ENCODE measurements around the gene BANK1. TPM values are rescaled to one million over a fixed set of nuclear protein-coding genes. Genes with fewer than 3 reads are reported as not detected.

The BANK1 gene
- total and polyA plus RNA-seq, 4 experiments from 2014 or later, result 0.11 to 4.6 TPM; not detected in 2

DNA sequence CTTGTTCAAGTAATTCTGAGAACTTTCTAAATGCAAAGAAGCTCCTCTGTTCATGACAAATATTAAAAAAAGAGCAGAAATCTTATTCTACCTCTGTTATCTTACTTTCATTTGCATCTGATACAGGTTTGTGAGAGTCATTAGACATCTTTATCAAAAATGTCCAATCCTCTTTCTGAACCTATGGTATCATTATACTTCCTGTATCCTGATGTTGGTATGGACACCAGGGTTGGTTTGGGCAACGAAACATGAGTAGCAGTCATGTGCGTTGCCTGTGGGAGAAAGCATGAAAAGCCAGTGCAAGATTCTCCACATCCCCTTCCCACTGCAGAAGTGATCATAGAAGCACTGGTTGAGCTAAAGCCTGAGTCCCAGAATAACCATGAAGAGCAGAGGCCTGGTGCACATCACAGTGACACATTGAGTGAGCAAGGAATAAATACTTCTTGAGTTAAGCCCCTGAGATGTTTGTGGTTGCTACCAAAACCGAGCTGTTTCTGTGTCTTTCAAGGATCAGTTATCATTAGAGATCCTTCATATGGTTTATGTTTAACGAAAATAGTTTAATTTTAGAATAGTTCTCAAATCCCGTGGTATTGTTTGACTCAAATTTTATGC lies 197.2 kb downstream of the BANK1 start:
- H3K9me3 ChIP-seq (ENCODE audit: control insufficient read depth in 1 of 2, low read length in 2 of 2), result no peaks in the 10 kb centered on the region
- ChIA-PET CTCF (ENCODE audit: partially characterized antibody) (no interaction called here), POLR2A (ENCODE audit: partially characterized antibody) (no interaction called here)
- no peaks in the 10 kb centered on the region for H3K27me3 Mint-ChIP-seq
- peaks cover 0 to 5% (median 1%) of the 10 kb centered on the region in 8 donors for H3K9me3 Mint-ChIP-seq
- DNase-seq, result no peak
- H3K4me3 Mint-ChIP-seq, result no peak overlapping the region
- H3K27ac ChIP-seq (ENCODE audit: low read depth, low read length), result no peak overlapping the region
- no peaks in the 10 kb centered on the region for H3K4me1 Mint-ChIP-seq
- H3K36me3 Mint-ChIP-seq, result no peaks in the 10 kb centered on the region
- no peaks in the 10 kb centered on the region for H3K36me3 ChIP-seq (ENCODE audit: insufficient read depth, low read length)
- no peak overlapping the region for H3K27ac Mint-ChIP-seq
- intact Hi-C loops (cut with micrococcal nuclease), result no loop called here
- H3K4me1 ChIP-seq (ENCODE audit: insufficient read depth, low read length), result no peaks in the 10 kb centered on the region
- no peak overlapping the region for H3K4me3 ChIP-seq (ENCODE audit: low read length in 2 of 2)
- H3K27me3 ChIP-seq (ENCODE audit: insufficient read depth, low read length), result no peaks in the 10 kb centered on the region

- ChIA-PET CTCF (ENCODE audit: partially characterized antibody) (no interaction called here), POLR2A (ENCODE audit: partially characterized antibody) (no interaction called here)
- Mint-ChIP-seq H3K4me1 (no peaks in the 10 kb centered on the region), H3K27ac (no peak overlapping the region), H3K9me3 (peaks cover 0 to 4% (median 1%) of the 10 kb centered on the region in 8 donors), H3K27me3 (no peaks in the 10 kb centered on the region), H3K4me3 (no peak overlapping the region), H3K36me3 (no peaks in the 10 kb centered on the region)
- no peak overlapping the region for H3K4me3 ChIP-seq (ENCODE audit: low read length in 2 of 2)
- intact Hi-C loops (cut with micrococcal nuclease), result no loop called here
- H3K27me3 ChIP-seq (ENCODE audit: insufficient read depth, low read length), result no peaks in the 10 kb centered on the region
- no peaks in the 10 kb centered on the region for H3K9me3 ChIP-seq (ENCODE audit: control insufficient read depth in 1 of 2, low read length in 2 of 2)
- H3K4me1 ChIP-seq (ENCODE audit: insufficient read depth, low read length), result no peaks in the 10 kb centered on the region
- DNase-seq, result no peak
- no peaks in the 10 kb centered on the region for H3K36me3 ChIP-seq (ENCODE audit: insufficient read depth, low read length)
- no peak overlapping the region for H3K27ac ChIP-seq (ENCODE audit: low read depth, low read length)
Measured at GRCh38 chr4:101989551-101989950, 199.0 kb downstream of the BANK1 start.

DNA sequence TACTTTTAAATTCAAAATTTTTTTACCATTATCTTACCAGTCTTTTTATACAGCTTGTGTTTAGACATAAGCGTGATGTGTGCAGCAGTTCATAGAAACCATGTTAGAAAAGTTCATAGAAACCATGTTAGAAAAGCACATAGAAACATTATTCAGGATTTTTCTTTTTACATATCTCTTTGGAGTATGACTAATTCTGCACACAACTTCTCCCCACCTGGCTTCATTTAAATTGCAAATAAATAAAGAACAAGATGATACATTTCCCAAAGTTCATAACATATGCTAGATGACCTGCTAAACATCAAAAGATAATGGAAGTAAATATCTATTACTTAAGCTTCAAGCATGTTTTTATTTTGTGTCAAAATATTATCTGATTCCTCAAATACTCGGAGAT lies 201.9 kb downstream of the BANK1 start:
- CTCF ChIA-PET (ENCODE audit: partially characterized antibody), result no interaction called here

GRCh38 chr4:101993002-101993841 lies 202.7 kb downstream of the BANK1 start:
- no peak for DNase-seq
- Mint-ChIP-seq H3K36me3 (no peaks in the 10 kb centered on the region), H3K27ac (no peak overlapping the region), H3K4me1 (no peaks in the 10 kb centered on the region), H3K4me3 (no peak overlapping the region), H3K27me3 (no peaks in the 10 kb centered on the region), H3K9me3 (peaks cover 0 to 6% (median 0%) of the 10 kb centered on the region in 8 donors)
- POLR2A ChIA-PET (ENCODE audit: partially characterized antibody), result interaction anchor here (1.2 kb wide), 1 partner anchor 8 kb away, joined by 3 read pairs; no protein-coding TSS in a partner anchor
- intact Hi-C loops (cut with micrococcal nuclease), result no loop called here
- Histone ChIP-seq H3K36me3 (ENCODE audit: insufficient read depth, low read length) (no peaks in the 10 kb centered on the region), H3K4me1 (ENCODE audit: insufficient read depth, low read length) (no peaks in the 10 kb centered on the region), H3K27me3 (ENCODE audit: insufficient read depth, low read length) (no peaks in the 10 kb centered on the region), H3K9me3 (ENCODE audit: control insufficient read depth in 1 of 2, low read length in 2 of 2) (no peaks in the 10 kb centered on the region), H3K4me3 (ENCODE audit: low read length in 2 of 2) (no peak overlapping the region), H3K27ac (ENCODE audit: low read depth, low read length) (no peak overlapping the region)
- CTCF ChIA-PET (ENCODE audit: partially characterized antibody), result no interaction called here

More for the DNA sequence above, 201.9 kb downstream of the BANK1 start:
- no peaks in the 10 kb centered on the region for H3K36me3 ChIP-seq (ENCODE audit: insufficient read depth, low read length)
- no peak overlapping the region for H3K27ac ChIP-seq (ENCODE audit: low read depth, low read length)
- POLR2A ChIA-PET (ENCODE audit: partially characterized antibody), result interaction anchor here (1.2 kb wide), 1 partner anchor 9 kb away, joined by 3 read pairs; no protein-coding TSS in a partner anchor
- H3K4me1 ChIP-seq (ENCODE audit: insufficient read depth, low read length), result no peaks in the 10 kb centered on the region
- no peaks in the 10 kb centered on the region for H3K27me3 ChIP-seq (ENCODE audit: insufficient read depth, low read length)
- no peak overlapping the region for H3K4me3 ChIP-seq (ENCODE audit: low read length in 2 of 2)
- Mint-ChIP-seq H3K4me1 (no peaks in the 10 kb centered on the region), H3K27me3 (no peaks in the 10 kb centered on the region), H3K9me3 (peaks cover 0 to 5% (median 0%) of the 10 kb centered on the region in 8 donors), H3K36me3 (no peaks in the 10 kb centered on the region), H3K4me3 (no peak overlapping the region), H3K27ac (no peak overlapping the region)
- no peak for DNase-seq
- intact Hi-C loops (cut with micrococcal nuclease), result no loop called here
- H3K9me3 ChIP-seq (ENCODE audit: control insufficient read depth in 1 of 2, low read length in 2 of 2), result no peaks in the 10 kb centered on the region

DNA sequence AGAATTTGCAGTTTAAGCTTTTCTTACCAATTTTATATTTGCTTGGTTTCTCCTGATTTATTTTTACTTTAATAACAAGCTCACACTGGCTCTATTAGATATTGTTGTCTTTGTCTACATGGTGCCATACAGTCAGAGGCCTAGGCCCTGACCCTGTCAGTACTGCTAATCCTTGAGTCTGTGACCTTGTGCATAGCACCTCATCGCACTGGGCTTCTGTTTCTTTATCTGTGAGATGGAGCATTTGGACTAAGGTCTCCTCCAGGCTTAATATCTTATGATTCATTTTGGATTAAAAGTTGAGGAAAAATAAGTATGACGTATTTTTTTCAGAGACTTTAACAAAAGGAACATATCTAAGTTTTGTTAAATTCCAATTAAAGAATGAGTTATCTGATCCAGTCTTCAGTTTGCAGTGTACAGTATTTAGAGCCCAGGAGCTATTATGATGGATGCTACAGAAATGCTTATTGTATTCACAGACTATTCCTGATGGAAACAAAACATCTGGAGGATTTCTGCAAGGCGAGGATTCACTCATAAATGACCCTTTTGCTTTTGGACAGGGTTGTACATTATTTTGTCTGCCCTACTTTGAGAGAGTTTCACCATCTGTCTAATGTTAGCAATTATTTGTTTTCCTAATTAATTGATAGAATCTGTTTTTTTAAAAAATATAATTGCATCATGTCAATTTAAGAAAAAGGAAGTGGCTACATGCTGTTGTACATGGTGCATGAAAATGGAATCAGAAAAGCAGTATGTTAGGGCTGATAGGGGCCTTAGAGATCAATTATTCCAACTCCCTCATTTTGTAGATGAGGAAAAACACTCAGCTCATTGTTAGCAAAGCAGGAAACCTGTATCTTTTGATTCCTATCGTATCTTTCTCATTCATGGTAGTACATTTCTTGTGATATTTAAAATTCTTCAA lies 203.6 kb downstream of the BANK1 start:
- Histone ChIP-seq H3K27me3 (ENCODE audit: insufficient read depth, low read length) (no peaks in the 10 kb centered on the region), H3K4me3 (ENCODE audit: low read length in 2 of 2) (no peak overlapping the region), H3K9me3 (ENCODE audit: control insufficient read depth in 1 of 2, low read length in 2 of 2) (no peaks in the 10 kb centered on the region), H3K36me3 (ENCODE audit: insufficient read depth, low read length) (no peaks in the 10 kb centered on the region), H3K27ac (ENCODE audit: low read depth, low read length) (no peak overlapping the region), H3K4me1 (ENCODE audit: insufficient read depth, low read length) (no peaks in the 10 kb centered on the region)
- CTCF ChIA-PET (ENCODE audit: partially characterized antibody), result no interaction called here
- no peaks in the 10 kb centered on the region for H3K36me3 Mint-ChIP-seq
- no peak for DNase-seq
- no peaks in the 10 kb centered on the region for H3K4me1 Mint-ChIP-seq
- intact Hi-C loops (cut with micrococcal nuclease), result no loop called here
- H3K9me3 Mint-ChIP-seq, result peaks cover 0 to 7% (median 0%) of the 10 kb centered on the region in 8 donors
- no peak overlapping the region for H3K4me3 Mint-ChIP-seq
- no peak overlapping the region for H3K27ac Mint-ChIP-seq
- no peaks in the 10 kb centered on the region for H3K27me3 Mint-ChIP-seq
- POLR2A ChIA-PET (ENCODE audit: partially characterized antibody), result no interaction called here

DNA sequence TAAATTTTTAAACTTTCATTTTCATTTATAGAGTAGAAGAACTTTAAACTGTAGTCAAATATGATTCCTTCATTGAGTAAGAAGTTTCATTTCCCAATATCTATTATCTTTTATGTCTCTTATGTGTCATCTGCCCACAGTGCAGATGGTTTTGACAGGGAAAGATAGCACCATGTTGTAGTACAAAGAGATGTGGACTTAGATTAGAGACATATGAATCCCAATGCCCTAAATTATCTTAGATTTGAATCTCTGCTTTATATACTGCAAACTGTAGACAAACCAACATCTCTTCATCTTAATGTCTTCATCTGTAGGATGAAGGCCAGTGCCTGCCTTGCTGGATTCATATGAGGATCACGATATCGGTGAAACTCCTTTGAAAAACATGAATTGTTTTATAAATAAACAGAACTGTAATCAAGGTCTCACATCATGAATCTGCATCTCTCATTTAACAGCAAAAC lies 217.5 kb downstream of the BANK1 start:
- no peak overlapping the region for H3K4me3 ChIP-seq (ENCODE audit: low read length in 2 of 2)

DNA sequence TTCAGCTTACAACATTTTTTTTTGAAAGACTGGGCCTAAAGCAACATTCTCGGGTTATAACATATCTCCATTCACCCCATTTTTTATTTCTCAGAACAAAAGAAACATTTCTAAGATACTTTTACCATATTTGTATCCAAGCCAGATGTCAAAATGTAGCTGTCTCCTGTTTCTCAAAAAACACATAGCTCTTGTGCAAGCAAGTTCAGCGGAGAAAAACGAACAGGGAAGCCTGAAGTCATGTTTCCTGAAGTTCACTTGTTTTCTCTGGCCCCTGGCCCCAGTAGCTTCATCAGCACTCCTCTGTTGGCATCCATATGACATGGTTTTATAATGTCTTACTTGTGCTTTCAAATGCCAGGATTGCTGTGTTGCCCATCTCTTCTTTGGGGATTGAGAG lies 218.2 kb downstream of the BANK1 start:
- H3K4me3 ChIP-seq (ENCODE audit: low read length in 2 of 2), result no peak overlapping the region
- H3K36me3 Mint-ChIP-seq, result no peaks in the 10 kb centered on the region
- no peaks in the 10 kb centered on the region for H3K36me3 ChIP-seq (ENCODE audit: insufficient read depth, low read length)
- H3K27me3 ChIP-seq (ENCODE audit: insufficient read depth, low read length), result no peaks in the 10 kb centered on the region
- H3K9me3 Mint-ChIP-seq, result no peaks in the 10 kb centered on the region
- H3K27me3 Mint-ChIP-seq, result no peaks in the 10 kb centered on the region
- H3K9me3 ChIP-seq (ENCODE audit: control insufficient read depth in 1 of 2, low read length in 2 of 2), result no peaks in the 10 kb centered on the region
- DNase-seq, result no peak
- H3K4me1 Mint-ChIP-seq, result peaks cover 0 to 3% (median 0%) of the 10 kb centered on the region in 4 donors
- intact Hi-C loops (cut with micrococcal nuclease), result no loop called here
- H3K4me3 Mint-ChIP-seq, result no peak overlapping the region
- POLR2A ChIA-PET (ENCODE audit: partially characterized antibody), result no interaction called here
- CTCF ChIA-PET (ENCODE audit: partially characterized antibody), result no interaction called here
- no peak overlapping the region for H3K27ac ChIP-seq (ENCODE audit: low read depth, low read length)
- no peak overlapping the region for H3K27ac Mint-ChIP-seq
- no peaks in the 10 kb centered on the region for H3K4me1 ChIP-seq (ENCODE audit: insufficient read depth, low read length)

More for the DNA sequence above, 217.5 kb downstream of the BANK1 start:
- Mint-ChIP-seq H3K27ac (no peak overlapping the region), H3K4me1 (peaks cover 0 to 3% (median 0%) of the 10 kb centered on the region in 4 donors), H3K9me3 (no peaks in the 10 kb centered on the region), H3K4me3 (no peak overlapping the region), H3K36me3 (no peaks in the 10 kb centered on the region), H3K27me3 (peaks cover 0 to 3% of the 10 kb centered on the region in 2 donors)
- intact Hi-C loops (cut with micrococcal nuclease), result no loop called here
- Histone ChIP-seq H3K4me1 (ENCODE audit: insufficient read depth, low read length) (no peaks in the 10 kb centered on the region), H3K27me3 (ENCODE audit: insufficient read depth, low read length) (no peaks in the 10 kb centered on the region), H3K9me3 (ENCODE audit: control insufficient read depth in 1 of 2, low read length in 2 of 2) (no peaks in the 10 kb centered on the region), H3K27ac (ENCODE audit: low read depth, low read length) (no peak overlapping the region), H3K36me3 (ENCODE audit: insufficient read depth, low read length) (no peaks in the 10 kb centered on the region)
- DNase-seq, result no peak
- POLR2A ChIA-PET (ENCODE audit: partially characterized antibody), result no interaction called here
- CTCF ChIA-PET (ENCODE audit: partially characterized antibody), result no interaction called here

Data from CD4-positive, alpha-beta memory T cell (primary cell).